ENCODE measurements around the gene SRRT.

Gene SRRT

GRCh38 chr7:100874300-100874576 is 665 bp upstream of the SRRT start:
- DNase-seq (ENCODE audit: low read depth in 2 of 2): no peak
- H3K4me3 ChIP-seq (replicated peaks in 1 of 2; ENCODE audit: low read depth in 2 of 2, low read length in 2 of 2): peak overlapping the region; percentile 89 to 95
- no peak for TF ChIP-seq CTCF (IDR thresholded peaks at IDR 0.05; ENCODE audit: low read depth, low read length)

- H3K4me3 ChIP-seq (replicated peaks in 1 of 2; ENCODE audit: low read depth in 2 of 2, low read length in 2 of 2): peak overlapping the region; percentile 89 to 95
- no peak for TF ChIP-seq CTCF (IDR thresholded peaks at IDR 0.05; ENCODE audit: low read depth, low read length)
- no peak for DNase-seq (ENCODE audit: low read depth in 2 of 2)
Observed at GRCh38 chr7:100875356-100875751, 451 bp downstream of the SRRT start.

- H3K4me3 ChIP-seq (replicated peaks in 1 of 2; ENCODE audit: low read depth in 2 of 2, low read length in 2 of 2): no peak overlapping the region
- no peak for DNase-seq (ENCODE audit: low read depth in 2 of 2)
- no peak for TF ChIP-seq CTCF (IDR thresholded peaks at IDR 0.05; ENCODE audit: low read depth, low read length)
Observed at GRCh38 chr7:100878013-100878412, 3.1 kb downstream of the SRRT start.

GRCh38 chr7:100878685-100879084 is 3.8 kb downstream of the SRRT start:
- no peak for TF ChIP-seq CTCF (IDR thresholded peaks at IDR 0.05; ENCODE audit: low read depth, low read length)
- H3K4me3 ChIP-seq (replicated peaks in 1 of 2; ENCODE audit: low read depth in 2 of 2, low read length in 2 of 2): no peak overlapping the region
- DNase-seq (ENCODE audit: low read depth in 2 of 2): no peak

- H3K4me3 ChIP-seq (replicated peaks in 1 of 2; ENCODE audit: low read depth in 2 of 2, low read length in 2 of 2): no peak overlapping the region
- no peak for DNase-seq (ENCODE audit: low read depth in 2 of 2)
- TF ChIP-seq CTCF (IDR thresholded peaks at IDR 0.05; ENCODE audit: low read depth, low read length): no peak
Observed at GRCh38 chr7:100879685-100880261, 4.9 kb downstream of the SRRT start.

- H3K4me3 ChIP-seq (replicated peaks in 1 of 2; ENCODE audit: low read depth in 2 of 2, low read length in 2 of 2): no peak overlapping the region
- no peak for TF ChIP-seq CTCF (IDR thresholded peaks at IDR 0.05; ENCODE audit: low read depth, low read length)
- no peak for DNase-seq (ENCODE audit: low read depth in 2 of 2)
Observed at GRCh38 chr7:100880645-100881044, 5.7 kb downstream of the SRRT start.

GRCh38 chr7:100881136-100881535 is 6.2 kb downstream of the SRRT start:
- H3K4me3 ChIP-seq (replicated peaks in 1 of 2; ENCODE audit: low read depth in 2 of 2, low read length in 2 of 2): no peak overlapping the region
- no peak for DNase-seq (ENCODE audit: low read depth in 2 of 2)
- no peak for TF ChIP-seq CTCF (IDR thresholded peaks at IDR 0.05; ENCODE audit: low read depth, low read length)

Measured in cardiac fibroblast (primary cell).